CD4-positive, alpha-beta T cell treated with Interleukin-17A for 1 hour (primary cell): ENCODE data around the gene DAB1.
"Not testable (repeated sequence)": the region's sequence is repeated elsewhere in the genome, so short reads cannot be mapped to it uniquely, and the experiment has no call there.

Source experiments
- DNase-seq: peaks from one replicate; pipeline ENCODE4 v3.0.0-alpha.2; 2020

Gene DAB1

DNA sequence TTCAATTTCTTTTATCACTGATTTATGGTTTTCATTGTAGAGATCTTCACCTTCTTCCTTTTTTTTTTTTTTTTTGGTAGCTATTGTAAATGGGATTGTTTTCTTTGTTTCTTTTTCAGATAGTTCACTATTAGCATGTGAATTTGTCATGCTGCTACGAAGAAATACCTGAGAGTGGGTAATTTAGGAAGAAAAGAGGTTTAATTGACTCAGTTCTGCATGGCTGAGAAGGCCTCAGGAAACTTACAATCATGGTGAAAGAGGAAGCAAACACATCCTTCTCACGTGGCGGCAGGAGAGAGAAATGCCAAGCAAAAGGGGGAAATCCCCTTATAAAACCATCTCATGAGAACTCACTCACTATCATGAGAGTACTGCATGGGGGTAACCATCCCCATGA lies 66.4 kb downstream of the DAB1 start:
- no peak for DNase-seq

DNA sequence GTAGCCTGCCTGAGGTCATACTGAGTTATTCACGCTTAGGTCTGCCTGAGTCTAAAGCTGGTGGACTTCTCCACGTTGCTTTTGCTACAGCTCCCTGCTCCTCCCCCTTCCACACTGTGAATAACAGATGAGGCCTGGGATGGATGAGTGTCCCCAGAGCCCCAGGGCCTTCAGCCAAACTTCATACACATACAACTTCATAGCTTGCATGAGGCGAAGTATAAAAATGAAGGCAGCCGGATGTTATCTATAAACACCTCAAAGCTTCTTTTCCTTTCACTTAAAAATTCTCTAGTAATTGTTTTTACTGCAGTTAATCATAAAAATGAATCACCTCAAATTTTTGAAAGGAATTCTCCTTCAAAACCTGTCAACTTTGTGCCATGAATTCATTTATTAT lies 70.2 kb downstream of the DAB1 start:
- DNase-seq = no peak

DNA sequence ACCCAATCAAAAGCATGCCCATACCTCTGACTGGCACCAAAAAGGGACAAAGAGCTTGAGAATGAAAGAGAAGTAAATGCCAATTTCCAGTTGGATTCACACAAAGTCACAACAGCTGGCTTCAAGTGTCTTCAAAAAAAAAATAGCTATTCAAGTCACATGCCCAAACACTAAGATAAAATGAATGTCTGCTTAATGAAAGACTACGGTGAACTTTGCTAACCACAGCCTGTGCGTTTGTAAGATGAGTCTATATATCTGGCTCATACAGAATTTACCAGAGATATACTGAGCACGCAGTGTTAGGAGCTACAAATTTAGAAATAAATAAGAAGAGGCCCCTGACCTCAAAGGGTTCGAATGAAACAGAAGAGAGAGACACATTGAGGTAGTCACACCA lies 73.2 kb downstream of the DAB1 start:
- DNase-seq = no peak

DNA sequence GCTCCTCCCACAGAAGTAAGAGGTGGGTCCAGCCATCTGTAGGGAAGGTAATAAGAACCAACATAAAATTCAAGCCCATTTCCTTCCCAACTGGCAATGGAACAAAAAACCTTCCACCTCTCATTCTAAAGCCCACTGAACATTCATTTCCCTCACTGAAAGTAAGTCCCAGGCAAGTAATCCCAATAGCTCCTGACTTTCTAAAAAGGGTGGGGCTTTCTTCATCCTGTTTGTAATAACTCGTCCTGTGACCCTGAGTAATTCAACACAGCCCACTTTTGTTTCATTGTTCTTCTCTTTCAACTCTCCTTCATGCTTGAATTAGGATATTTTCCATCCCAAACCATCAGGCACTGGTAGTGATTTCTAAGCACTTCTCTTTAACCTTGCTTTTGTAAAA lies 74.9 kb downstream of the DAB1 start:
- no peak for DNase-seq

- no peak for DNase-seq
Measured at GRCh38 chr1:57345916-57346315, 77.9 kb downstream of the DAB1 start.

GRCh38 chr1:57344265-57344664 lies 79.6 kb downstream of the DAB1 start:
- DNase-seq = no peak

- DNase-seq = not testable (repeated sequence)
Measured at GRCh38 chr1:57343298-57343915, 80.5 kb downstream of the DAB1 start.

- no peak for DNase-seq
Measured at GRCh38 chr1:57341721-57342120, 82.1 kb downstream of the DAB1 start.

GRCh38 chr1:57340334-57341070 lies 83.4 kb downstream of the DAB1 start:
- DNase-seq = no peak

DNA sequence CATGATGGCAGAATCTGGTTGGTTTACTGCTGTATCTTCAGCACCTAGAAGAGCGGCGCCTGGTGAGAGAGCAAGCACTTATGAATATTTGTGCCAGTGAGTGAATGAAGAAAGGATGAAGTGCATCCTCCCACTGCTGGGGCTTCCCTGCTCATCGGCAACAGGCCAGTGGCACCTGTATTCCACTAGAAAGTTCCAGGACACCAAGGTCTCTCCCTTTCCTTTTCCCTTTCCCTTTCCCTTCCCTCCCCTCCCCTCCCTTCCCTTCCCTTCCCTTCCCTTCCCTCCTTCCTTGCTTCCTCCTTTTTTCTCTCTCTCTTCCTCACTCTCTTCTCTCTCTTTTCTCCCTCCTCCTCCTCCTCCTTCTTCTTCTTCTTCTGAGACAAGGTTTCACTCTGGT lies 86.2 kb downstream of the DAB1 start:
- no peak for DNase-seq

DNA sequence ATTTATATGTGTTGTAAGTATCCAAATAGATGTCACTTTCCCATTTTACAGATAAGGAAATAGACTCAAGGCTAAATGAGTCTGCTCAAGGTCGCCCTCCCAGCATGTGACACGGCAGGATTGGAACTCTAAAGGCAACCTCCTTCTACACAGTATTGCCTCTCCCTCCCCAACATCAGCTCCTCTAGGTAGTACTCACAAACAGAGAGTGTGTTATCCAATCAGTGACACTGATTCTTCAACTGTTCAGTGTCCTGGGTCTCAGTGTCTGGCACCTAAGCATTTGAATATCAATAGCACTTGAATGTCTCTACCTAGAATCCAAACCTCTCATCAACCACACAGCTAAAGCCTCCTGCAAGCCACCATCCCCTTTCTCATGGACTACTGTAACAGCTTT lies 87.1 kb downstream of the DAB1 start:
- DNase-seq = no peak

- DNase-seq = no peak
Measured at GRCh38 chr1:57331620-57332019, 92.2 kb downstream of the DAB1 start.

DNA sequence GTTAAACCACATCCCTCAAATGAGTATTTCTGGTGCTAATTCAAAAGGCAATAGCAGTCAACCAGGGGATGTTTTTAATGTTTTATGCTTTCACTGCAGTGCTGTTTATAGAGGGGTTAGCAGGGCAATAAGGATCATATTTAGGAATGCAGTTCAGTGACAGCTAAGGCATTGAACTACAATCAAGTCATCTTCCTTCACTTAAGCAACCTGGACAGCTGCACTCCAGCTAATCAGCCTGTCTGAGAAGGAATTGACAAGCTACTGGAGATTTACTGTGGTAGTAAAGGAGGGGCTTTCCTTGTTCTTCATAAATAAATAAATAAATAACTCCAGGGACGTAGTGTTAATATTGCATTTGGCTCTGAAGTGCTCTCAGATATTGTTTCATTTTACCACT lies 93.9 kb downstream of the DAB1 start:
- DNase-seq = no peak

GRCh38 chr1:57329001-57329527 lies 94.8 kb downstream of the DAB1 start:
- no peak for DNase-seq

- DNase-seq = no peak
Measured at GRCh38 chr1:57327946-57328345, 95.9 kb downstream of the DAB1 start.

DNA sequence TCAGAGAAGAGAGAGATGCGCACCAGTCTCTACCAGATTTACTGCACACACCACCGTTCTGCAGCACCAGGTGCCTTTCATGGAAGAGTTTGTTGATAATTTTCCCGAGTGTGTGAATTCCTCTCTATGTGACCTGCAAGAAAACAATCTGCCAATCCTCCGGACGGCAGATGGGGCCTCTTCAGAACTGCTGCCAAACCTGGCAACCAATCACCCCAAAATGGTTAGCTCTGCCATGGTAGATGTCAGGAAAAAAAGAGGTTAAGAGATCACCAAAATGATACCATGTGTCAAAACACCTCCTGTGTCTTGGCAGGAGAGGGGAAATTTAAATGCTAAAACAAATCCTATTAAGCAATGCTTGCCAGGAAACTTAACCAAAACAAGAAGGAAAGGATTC lies 96.5 kb downstream of the DAB1 start:
- DNase-seq = no peak

DNA sequence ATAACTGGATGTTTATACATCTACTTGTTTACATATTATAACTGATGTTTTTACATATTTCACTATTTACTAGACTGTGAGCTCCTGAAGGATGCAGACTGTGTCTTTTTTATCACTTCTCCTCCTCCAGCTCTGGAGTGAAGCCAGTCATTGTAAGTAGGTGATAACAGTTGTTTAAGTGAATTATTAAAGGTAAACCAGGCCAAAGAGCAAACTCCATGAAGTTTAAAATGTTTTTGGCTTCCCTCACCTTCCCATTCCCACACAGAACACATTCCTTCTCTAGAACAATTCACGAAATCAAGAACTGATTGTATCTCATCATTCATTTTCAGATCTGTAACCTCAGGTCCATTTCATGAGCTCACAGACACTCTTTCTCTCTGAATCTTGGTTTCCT lies 98.3 kb downstream of the DAB1 start:
- no peak for DNase-seq

DNA sequence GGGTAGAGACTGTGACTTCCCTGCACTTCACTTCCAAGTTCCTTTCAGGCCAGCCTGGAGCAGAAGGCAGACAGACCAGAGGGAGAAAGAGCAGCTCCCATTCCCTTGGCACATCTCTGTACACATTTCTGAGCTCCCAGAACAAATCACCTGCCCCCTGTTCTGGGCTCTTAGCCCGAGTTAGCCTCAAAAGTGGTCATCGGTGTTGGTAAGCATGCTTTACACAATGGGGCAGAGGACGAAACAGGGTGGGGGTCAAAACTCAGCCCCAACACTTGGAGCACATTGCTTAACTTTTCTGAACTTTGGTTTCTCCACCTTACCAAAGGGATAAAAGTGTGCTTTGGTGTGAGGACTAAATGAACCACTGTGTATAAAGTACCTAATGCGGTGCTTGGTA lies 98.7 kb downstream of the DAB1 start:
- no peak for DNase-seq

- no peak for DNase-seq
Measured at GRCh38 chr1:57324388-57324787, 99.5 kb downstream of the DAB1 start.

DNA sequence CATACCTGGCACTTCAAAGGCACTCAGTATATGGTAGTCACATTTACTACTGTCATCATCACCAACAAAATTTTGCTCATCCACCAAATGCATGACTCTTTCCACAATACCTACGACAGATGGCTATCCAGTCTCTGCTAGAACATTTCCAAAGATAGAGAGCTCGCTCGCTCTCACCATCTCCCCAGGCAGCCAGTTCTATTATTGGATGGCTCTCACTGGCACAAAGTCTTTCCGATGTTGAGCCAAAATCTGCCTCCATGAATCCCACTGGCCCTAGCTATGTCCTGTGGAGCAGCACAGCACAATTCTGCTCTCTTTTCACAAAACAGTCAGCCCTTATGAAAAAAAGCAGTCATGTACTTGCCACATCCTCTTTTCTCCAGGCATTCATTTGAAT lies 102.1 kb downstream of the DAB1 start:
- DNase-seq = no peak

GRCh38 chr1:57319791-57320190 lies 104.1 kb downstream of the DAB1 start:
- DNase-seq = no peak

- DNase-seq = no peak
Measured at GRCh38 chr1:57319165-57319564, 104.7 kb downstream of the DAB1 start.

DNA sequence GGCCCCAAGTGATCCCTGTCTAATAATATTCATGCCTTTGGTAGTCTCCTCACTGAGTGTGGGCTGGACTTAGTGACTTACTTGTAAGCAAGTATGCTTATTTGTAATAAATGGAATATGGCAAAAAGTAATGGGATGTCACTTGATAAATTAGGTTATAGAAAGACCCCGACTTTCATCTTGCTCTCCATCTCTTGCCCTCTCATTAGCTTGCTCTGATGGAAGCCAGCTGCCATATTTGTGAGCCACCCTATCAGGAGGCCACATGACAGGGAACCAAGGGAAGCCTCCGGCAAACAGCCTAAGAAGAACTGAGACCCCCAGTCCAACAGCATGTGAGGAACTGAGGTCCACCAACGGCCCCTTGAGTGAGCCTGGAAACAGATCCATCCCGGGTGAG lies 107.0 kb downstream of the DAB1 start:
- no peak for DNase-seq

DNA sequence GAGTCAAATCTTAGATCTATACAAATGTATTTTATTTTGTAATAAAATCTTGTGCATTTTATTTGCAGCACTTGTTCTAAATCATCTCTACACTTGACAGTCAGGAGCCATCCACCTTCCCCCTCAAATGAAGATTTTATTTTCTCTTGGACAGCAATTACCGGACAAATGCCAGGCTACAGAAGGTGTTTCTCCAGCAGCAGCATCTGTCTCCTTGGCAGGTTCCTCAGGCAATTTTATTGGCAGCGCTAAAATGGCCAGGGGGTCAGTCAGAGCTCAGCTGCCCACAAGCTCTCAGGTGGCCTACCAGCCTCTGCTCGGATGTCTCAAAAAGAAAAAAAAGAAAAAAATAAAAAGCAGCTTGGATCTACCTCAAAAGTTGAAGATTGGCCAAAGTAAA lies 107.6 kb downstream of the DAB1 start:
- no peak for DNase-seq

GRCh38 chr1:57312869-57313268 lies 111.0 kb downstream of the DAB1 start:
- DNase-seq = no peak
